Kidney (tissue), 14 donors: Measurements from ENCODE around the gene GRHL1. TPM values are rescaled to one million over a fixed set of nuclear protein-coding genes. Genes with fewer than 3 reads are reported as not detected.

Experiments used
- DNase-seq, 5 donors: peaks; one replicate each; pipeline ENCODE4 v3.0.0-alpha.2; 2013 to 2020
- FAIRE-seq: peaks from 2 replicates; lab custom pipeline; 2012; peaks lifted over from hg19 to GRCh38; lab: Jason Lieb, UNC
- H3K27ac ChIP-seq, 2 donors: one replicate each; pipeline ENCODE4 v1.7.0; 2013; ENCODE audit warnings: low read depth in 2 of 2, low read length in 2 of 2, inconsistent platforms in 1 of 2
- H3K27me3 ChIP-seq: one replicate; pipeline ENCODE4 v1.7.1; 2013; ENCODE audit warnings: low read length, inconsistent platforms; ENCODE audit not compliant: control insufficient read depth, insufficient read depth
- H3K36me3 ChIP-seq, 3 donors: one replicate each; pipeline versions ENCODE4 v1.7.0 to v1.7.1; 2013; ENCODE audit warnings: low read length in 3 of 3, control low read depth in 1 of 3, inconsistent platforms in 1 of 3; ENCODE audit not compliant: insufficient read depth in 3 of 3, control insufficient read depth in 2 of 3
- H3K4me1 ChIP-seq, 3 donors: one replicate each; pipeline versions ENCODE4 v1.7.0 to v1.7.1; 2013; ENCODE audit warnings: low read length in 3 of 3, inconsistent platforms in 1 of 3, low read depth in 1 of 3; ENCODE audit not compliant: control insufficient read depth in 2 of 3, insufficient read depth in 2 of 3
- H3K4me3 ChIP-seq, 3 donors: one replicate each; pipeline versions ENCODE4 v1.7.0 to v1.8.1; 2013; ENCODE audit warnings: low read length in 3 of 3, control low read depth in 1 of 3, inconsistent platforms in 1 of 3
- H3K9ac ChIP-seq, 3 donors: one replicate each; pipeline versions ENCODE4 v1.7.0 to v1.7.1; 2013; ENCODE audit warnings: low read length in 3 of 3, control low read depth in 1 of 3, inconsistent platforms in 1 of 3
- H3K9me3 ChIP-seq, 3 donors: one replicate each; pipeline versions ENCODE4 v1.7.0 to v1.7.1; 2013; ENCODE audit warnings: low read length in 3 of 3, control low read depth in 1 of 3, inconsistent platforms in 1 of 3; ENCODE audit not compliant: control insufficient read depth in 2 of 3, insufficient read depth in 1 of 3
- CTCF ChIP-seq: IDR thresholded peaks from 3 replicates; pipeline ENCODE4 v1.5.1; 2012; ENCODE audit warnings: mild to moderate bottlenecking, moderate library complexity, borderline replicate concordance; ENCODE audit not compliant: insufficient read depth; ENCODE audit errors: extremely low read depth
- intact Hi-C: fragments of 100-400 bp; cut with DNase I; formaldehyde crosslinking; loops from one replicate; pipeline ENCODE4 v1.11.1; 2022
- polyA plus RNA-seq: library from polyadenylated mRNA; stranded (reverse); fragments of 350-450 nt; fragmentation: Illumina TruSeq; extraction: RNeasy Lipid Tissue Mini Kit (QIAGEN cat#74804); gene quantifications from one replicate; pipeline ENCODE4 v1.2.3, GENCODE V29; 2014; ENCODE audit warnings: low read depth, low replicate concordance; ENCODE audit not compliant: insufficient read depth
- total RNA-seq: library from RNA; stranded (reverse); fragmentation: NEBNext Ultra II Directional; extraction: Animal tissue kit (Norgen Biotek cat#: 25700); gene quantifications from one replicate; pipeline ENCODE4 v1.2.1, GENCODE V29; 2021
- donor health status: control.
- donor health status: control.
- donor health status: control.
- donor health status: control.
- donor health status: control.
- donor health status: DM: yes; HTN: yes; CAD: no.
- donor health status: Normal renal cell carcinoma (clear cell type).

Gene GRHL1
- total and polyA plus RNA-seq, 2 donors from 2014 or later: 2.3 to 6.0 TPM

- H3K4me3 ChIP-seq: no peak overlapping the region
- no peaks in the 10 kb centered on the region for H3K27me3 ChIP-seq
- H3K4me1 ChIP-seq: peaks cover 0 to 2% (median 2%) of the 10 kb centered on the region in 3 donors
- intact Hi-C loops: no loop called here
- TF ChIP-seq CTCF: no peak
- H3K9ac ChIP-seq: no peak overlapping the region
- H3K9me3 ChIP-seq: no peaks in the 10 kb centered on the region
- H3K27ac ChIP-seq: peak overlapping the region in 1 of 2 donors; percentile 17
- FAIRE-seq (no peak), DNase-seq (peak in 1 of 5 donors; percentile 22)
- peaks cover 0 to 5% (median 2%) of the 10 kb centered on the region in 3 donors for H3K36me3 ChIP-seq
Observed at GRCh38 chr2:10002681-10003080, 51.2 kb downstream of the GRHL1 start.

DNA sequence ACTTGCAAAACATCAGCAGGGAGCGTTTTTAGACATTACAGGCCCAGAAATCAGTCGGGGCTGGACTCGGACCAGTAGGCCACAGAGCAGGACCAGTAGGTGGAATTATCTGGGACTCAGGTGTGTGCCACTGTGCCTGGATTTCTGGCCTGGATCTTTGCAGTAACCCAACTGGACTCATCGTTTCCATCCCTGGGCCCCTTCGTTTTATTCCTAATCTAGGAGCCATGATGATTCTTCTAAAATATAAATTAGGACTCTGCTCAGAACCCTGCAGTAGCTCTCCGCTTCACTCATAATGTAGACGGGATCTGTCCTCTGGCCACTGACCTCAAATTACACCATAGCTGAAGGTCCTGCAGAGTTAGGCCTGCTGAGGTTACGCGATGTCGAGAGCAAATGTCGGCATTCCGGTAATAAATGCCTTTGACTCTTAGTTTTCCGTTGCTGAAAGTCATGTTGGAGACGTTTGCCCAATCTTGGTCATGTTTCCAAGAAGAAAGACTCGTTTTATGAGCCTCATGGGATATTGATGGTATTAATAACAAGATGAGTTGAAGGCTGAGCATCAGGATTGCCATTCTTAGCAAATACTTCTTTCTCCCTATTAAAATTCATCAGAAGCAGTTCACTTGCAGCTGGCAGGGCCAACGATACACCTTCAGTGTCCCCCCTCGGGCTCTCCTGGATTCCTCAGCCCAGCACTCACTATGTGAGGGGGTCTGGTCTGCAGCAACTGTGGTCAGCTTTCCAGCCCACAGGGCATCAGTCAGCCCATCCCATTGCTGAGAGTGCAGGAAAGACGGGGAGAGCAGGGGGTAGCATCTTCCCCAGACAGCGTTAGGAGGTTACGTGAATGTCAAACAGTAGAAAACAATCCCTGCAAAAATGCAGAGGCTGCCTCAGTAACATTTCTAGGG lies 52.0 kb downstream of the GRHL1 start:
- peaks cover 0 to 5% (median 2%) of the 10 kb centered on the region in 3 donors for H3K36me3 ChIP-seq
- no peaks in the 10 kb centered on the region for H3K27me3 ChIP-seq
- H3K4me1 ChIP-seq: peaks cover 0 to 7% (median 5%) of the 10 kb centered on the region in 3 donors
- H3K4me3 ChIP-seq: no peak overlapping the region
- DNase-seq (peak in 1 of 5 donors; percentile 16), FAIRE-seq (no peak)
- no peak for TF ChIP-seq CTCF
- intact Hi-C loops: no loop called here
- peak overlapping the region; percentile 17 to 42 for H3K27ac ChIP-seq
- H3K9ac ChIP-seq: no peak overlapping the region
- no peaks in the 10 kb centered on the region for H3K9me3 ChIP-seq

- Histone ChIP-seq H3K4me3 (no peak overlapping the region), H3K9me3 (no peaks in the 10 kb centered on the region), H3K27ac (no peak overlapping the region), H3K27me3 (no peaks in the 10 kb centered on the region), H3K36me3 (peaks cover 0 to 5% (median 2%) of the 10 kb centered on the region in 3 donors), H3K9ac (no peak overlapping the region), H3K4me1 (peaks cover 0 to 7% (median 5%) of the 10 kb centered on the region in 3 donors)
- no peak for TF ChIP-seq CTCF
- DNase-seq (peak in 1 of 5 donors; percentile 16), FAIRE-seq (no peak)
- intact Hi-C loops: no loop called here
Observed at GRCh38 chr2:10004401-10004800, 52.9 kb downstream of the GRHL1 start.
